ENCODE results near the gene RCCD1. TPM values are rescaled to one million over a fixed set of nuclear protein-coding genes. Genes with fewer than 3 reads are reported as not detected.
"Not testable (repeated sequence)": the region's sequence is repeated elsewhere in the genome, so short reads cannot be mapped to it uniquely, and the experiment has no call there.

The RCCD1 gene, protein sequence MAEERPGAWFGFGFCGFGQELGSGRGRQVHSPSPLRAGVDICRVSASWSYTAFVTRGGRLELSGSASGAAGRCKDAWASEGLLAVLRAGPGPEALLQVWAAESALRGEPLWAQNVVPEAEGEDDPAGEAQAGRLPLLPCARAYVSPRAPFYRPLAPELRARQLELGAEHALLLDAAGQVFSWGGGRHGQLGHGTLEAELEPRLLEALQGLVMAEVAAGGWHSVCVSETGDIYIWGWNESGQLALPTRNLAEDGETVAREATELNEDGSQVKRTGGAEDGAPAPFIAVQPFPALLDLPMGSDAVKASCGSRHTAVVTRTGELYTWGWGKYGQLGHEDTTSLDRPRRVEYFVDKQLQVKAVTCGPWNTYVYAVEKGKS
- total RNA-seq = 14.3 TPM

- peak; percentile 98 to 99 for DNase-seq (ENCODE audit: low spot score in 2 of 2)
- no peak for FAIRE-seq
Observed at GRCh38 chr15:90954712-90955623, at the start of gene RCCD1. Gene RCCD1 (plus strand): TSS chr15:90954884. CDS start chr15:90956735, 1,851 bp downstream.

GRCh38 chr15:90905306-90906180 lies 49.1 kb upstream of the RCCD1 start:
- DNase-seq (ENCODE audit: low spot score in 2 of 2) = no peak
- FAIRE-seq = no peak

DNA sequence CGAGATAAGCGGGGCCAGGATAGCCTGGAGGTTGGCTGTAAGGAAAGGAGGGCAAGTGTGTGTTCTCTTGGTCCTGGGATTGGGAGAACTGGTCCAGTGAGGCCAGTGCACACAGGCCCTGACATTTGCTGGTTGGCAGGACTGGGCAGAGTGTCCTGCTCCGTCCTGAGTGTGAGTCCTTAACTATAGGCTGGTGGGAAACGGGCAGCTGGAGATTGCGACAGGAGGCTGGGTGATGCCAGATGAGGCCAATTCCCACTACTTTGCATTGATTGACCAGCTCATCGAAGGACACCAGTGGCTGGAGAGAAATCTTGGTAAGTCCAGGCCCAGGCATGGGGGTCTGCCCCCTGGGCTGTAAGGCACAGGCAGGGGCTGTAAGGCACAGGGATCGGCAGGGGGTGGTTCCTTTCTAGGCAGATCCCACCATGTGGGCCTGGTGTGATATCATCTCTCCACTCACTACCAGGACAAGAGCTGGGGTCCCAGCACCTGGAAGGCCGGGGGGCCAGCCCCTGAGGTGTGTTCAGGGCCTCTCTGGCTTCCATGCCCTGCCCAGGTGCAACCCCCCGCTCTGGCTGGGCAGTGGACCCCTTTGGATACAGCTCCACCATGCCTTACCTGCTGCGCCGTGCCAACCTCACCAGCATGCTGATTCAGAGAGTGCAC lies 48.4 kb upstream of the RCCD1 start:
- FAIRE-seq = no peak

GRCh38 chr15:90907051-90907660 lies 47.5 kb upstream of the RCCD1 start:
- FAIRE-seq (no peak), DNase-seq (ENCODE audit: low spot score in 2 of 2) (no peak)

More for the DNA sequence above, 48.4 kb upstream of the RCCD1 start:
- no peak for DNase-seq (ENCODE audit: low spot score in 2 of 2)

- no peak for FAIRE-seq
Observed at GRCh38 chr15:90907838-90908507, 46.7 kb upstream of the RCCD1 start.

DNA sequence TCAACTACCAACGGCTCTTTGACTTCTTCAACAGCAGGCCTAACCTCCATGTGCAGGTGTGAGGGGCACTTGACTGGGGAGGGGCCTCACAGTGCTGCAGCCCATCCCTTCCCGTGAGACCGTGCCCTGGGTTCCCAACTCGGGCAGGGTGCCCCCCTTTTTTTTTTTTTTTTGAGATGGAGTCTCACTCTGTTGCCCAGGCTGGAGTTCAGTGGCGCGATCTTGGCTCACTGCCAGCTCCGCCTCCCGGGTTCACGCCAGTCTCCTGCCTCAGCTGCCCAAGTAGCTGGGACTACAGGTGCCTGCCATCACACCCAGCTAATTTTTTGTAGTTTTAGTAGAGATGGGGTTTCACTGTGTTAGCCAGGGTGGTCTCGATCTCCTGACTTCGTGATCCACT lies 45.2 kb upstream of the RCCD1 start:
- not testable (repeated sequence) for FAIRE-seq; DNase-seq (ENCODE audit: low spot score in 2 of 2)

More at GRCh38 chr15:90907838-90908507, 46.7 kb upstream of the RCCD1 start:
- no peak for DNase-seq (ENCODE audit: low spot score in 2 of 2)

GRCh38 chr15:90909976-90910375 lies 44.7 kb upstream of the RCCD1 start:
- FAIRE-seq (no peak), DNase-seq (ENCODE audit: low spot score in 2 of 2) (no peak)

DNA sequence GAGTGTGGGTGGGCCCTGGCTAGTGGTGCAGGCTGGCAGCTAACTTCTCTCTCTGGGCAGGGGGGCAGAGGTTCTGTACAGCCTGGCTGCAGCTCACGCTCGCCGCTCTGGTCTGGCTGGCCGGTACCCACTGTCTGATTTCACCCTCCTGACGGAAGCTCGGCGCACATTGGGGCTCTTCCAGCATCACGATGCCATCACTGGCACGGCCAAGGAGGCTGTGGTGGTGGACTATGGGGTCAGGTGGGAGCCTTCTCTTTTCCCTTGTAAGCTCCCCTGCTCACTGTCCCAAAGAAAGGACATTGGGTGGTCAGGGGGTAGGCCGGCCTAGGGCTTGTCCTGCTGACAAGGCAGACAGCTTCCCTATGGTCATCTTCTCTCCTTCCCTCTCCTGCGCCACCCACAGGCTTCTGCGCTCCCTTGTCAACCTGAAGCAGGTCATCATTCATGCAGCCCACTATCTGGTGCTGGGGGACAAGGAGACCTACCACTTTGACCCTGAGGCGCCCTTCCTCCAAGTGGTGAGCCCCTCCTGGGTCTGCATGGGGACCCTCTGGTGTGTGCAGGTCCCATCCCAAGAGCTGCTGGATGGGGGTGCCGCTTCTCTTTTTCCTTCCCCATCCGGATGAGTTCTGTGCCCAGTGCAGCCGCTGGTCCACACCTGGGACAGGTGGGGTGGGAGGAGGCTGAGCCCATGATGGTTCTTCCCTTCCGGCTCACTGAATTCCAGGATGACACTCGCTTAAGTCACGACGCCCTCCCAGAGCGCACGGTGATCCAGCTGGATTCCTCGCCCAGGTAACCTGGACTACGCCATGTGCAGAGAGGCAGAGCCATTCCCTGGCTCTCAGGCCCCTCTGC lies 44.0 kb upstream of the RCCD1 start:
- DNase-seq (ENCODE audit: low spot score in 2 of 2) = no peak
- FAIRE-seq = no peak

DNA sequence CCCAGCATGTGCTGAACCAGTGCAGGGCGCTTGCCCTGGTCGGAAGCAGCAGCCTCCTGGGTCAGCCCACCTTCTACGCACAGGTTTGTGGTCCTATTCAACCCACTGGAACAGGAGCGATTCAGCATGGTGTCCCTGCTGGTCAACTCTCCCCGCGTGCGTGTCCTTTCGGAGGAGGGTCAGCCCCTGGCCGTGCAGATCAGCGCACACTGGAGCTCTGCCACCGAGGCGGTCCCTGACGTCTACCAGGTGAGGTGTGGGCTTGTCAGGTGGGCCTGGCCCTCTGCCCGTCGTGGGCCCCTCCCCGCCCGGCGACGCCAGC lies 43.4 kb upstream of the RCCD1 start:
- no peak for FAIRE-seq
- DNase-seq (ENCODE audit: low spot score in 2 of 2) = no peak

GRCh38 chr15:90911906-90912769 lies 42.5 kb upstream of the RCCD1 start:
- FAIRE-seq = no peak
- DNase-seq (ENCODE audit: low spot score in 2 of 2) = no peak

GRCh38 chr15:90912770-90913075 lies 42.0 kb upstream of the RCCD1 start:
- no peak for DNase-seq (ENCODE audit: low spot score in 2 of 2)
- FAIRE-seq = no peak

DNA sequence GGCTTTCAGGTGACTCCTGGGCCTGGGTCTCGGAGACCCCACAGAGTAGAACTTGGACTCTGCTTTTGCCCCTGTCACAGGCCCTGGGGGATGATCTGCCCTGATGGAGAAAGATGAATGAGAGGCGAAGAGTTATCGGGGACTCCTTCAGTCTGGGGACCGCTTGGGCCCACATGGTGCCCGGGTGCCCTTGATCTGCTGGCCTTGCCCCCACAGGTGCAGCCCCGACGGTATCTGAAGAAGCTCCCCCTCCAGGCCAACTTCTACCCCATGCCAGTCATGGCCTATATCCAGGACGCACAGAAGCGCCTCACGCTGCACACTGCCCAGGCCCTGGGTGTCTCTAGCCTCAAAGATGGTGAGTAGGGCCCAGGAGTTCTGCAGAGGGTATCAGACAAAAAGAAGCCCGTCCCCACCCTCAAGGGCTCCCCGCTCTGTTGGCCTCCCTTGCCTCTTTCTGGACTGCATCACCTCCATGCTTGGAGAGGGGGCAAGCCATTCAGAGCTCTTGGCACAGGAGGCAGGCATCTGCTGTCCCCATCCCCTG lies 41.2 kb upstream of the RCCD1 start:
- DNase-seq (ENCODE audit: low spot score in 2 of 2) = no peak
- FAIRE-seq = no peak

DNA sequence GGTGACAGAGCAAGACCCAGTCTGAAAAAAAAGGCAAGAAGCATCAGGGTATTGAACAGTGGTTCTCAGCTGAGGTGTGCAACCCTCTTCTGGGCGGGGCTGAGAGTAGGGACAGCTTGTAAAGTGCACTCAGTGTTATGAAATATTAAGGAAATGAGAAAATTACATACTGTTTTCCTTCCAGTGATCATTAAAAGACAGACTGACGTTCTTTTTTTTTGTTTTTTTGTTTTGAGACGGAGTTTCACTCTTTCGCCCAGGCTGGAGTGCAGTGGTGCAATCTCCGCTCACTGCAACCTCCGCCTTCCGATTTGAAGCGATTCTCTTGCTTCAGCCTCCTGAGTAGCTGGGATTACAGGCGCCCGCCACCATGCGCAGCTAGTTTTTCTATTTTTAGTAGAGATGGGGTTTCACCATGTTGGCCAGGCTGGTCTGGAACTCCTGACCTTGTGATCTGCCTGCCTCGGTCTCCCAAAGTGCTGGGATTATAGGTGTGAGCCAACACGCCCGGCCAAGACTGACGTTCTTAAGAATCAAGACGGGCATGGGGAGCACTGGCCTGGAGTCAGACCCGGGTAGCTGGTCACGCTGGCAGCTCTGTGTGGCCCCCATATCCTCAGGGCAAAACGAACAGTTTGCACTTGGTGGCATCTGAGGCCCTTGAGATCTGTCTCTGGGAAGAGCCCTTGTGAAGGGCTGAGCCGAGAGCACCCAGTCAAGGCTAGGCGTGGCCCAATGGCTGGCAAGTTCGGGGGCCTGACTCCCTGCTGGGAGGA lies 40.2 kb upstream of the RCCD1 start:
- FAIRE-seq (no peak), DNase-seq (ENCODE audit: low spot score in 2 of 2) (no peak)

- DNase-seq (ENCODE audit: low spot score in 2 of 2) (no peak), FAIRE-seq (no peak)
Observed at GRCh38 chr15:90915216-90915807, 39.4 kb upstream of the RCCD1 start.

DNA sequence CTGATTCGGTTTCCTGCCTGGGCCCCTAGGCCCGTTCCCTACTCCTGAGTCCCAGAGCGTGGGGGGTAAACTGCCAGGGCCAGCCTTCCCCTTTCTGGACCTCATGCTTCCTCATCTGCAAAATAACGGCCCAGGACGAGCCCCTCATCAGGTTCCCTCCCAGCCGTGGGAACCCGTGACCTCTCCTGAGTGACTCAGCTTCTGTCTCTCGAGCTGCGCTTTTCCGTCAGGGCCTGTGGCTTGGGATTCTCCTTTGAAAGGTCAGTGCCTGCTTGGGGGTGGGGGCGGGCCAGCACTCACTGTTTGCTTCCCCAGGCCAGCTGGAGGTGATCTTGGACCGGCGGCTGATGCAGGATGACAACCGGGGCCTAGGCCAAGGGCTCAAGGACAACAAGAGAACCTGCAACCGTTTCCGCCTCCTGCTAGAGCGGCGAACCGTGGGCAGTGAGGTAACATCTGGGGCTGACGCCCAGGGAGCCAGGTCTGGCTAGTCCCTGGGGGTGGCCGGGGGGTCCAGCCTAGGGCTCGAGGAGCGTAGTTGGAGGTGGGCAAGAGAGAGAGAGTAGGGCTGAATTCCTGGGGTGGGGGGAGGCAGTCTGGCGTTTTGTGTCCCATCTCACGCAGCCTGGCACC lies 38.8 kb upstream of the RCCD1 start:
- no peak for DNase-seq (ENCODE audit: low spot score in 2 of 2)
- FAIRE-seq = no peak
